DND-41 (cell line): Measurements from ENCODE around the gene ARHGAP22.

Experiments
- ATAC-seq: fragments of 200-7000 bp; cut with Tn5 transposase; 3 replicates; pipeline ENCODE4 v1.9.1; 2021; ENCODE audit warnings: low read depth; ENCODE audit not compliant: insufficient read depth
- DNase-seq: peaks from one replicate; pipeline ENCODE4 v3.0.0-alpha.2; 2020
- H2AFZ ChIP-seq: 2 replicates; pipeline ENCODE4 v1.6.0; 2012; ENCODE audit warnings: low read depth, low read length
- H3K27ac ChIP-seq: 2 replicates; pipeline ENCODE4 v1.5.1; 2012; ENCODE audit warnings: low read length, inconsistent platforms
- H3K27me3 ChIP-seq: fragments of 200-600 bp; sonication (generic); 2 replicates; pipeline ENCODE4 v1.6.0; 2012; ENCODE audit warnings: low read length, mild to moderate bottlenecking, inconsistent platforms; ENCODE audit not compliant: insufficient read depth, poor library complexity
- H3K36me3 ChIP-seq: 2 replicates; pipeline ENCODE4 v1.5.1; 2012; ENCODE audit warnings: low read length, inconsistent platforms; ENCODE audit not compliant: insufficient read depth
- H3K4me1 ChIP-seq: 2 replicates; pipeline ENCODE4 v1.5.1; 2012; ENCODE audit warnings: mild to moderate bottlenecking, low read length; ENCODE audit not compliant: insufficient read depth
- H3K4me2 ChIP-seq: 2 replicates; pipeline ENCODE4 v1.6.0; 2012; ENCODE audit warnings: mild to moderate bottlenecking, moderate library complexity, low read length, inconsistent platforms; ENCODE audit not compliant: insufficient read depth
- H3K4me3 ChIP-seq, 2 experiments: fragments of 200-600 bp in 1 of 2; shearing (Covaris generic) in 1 of 2; 2 replicates each; pipeline ENCODE4 v1.5.1; 2012 to 2016; ENCODE audit warnings: inconsistent platforms in 2 of 2, low read length in 2 of 2, mild to moderate bottlenecking in 2 of 2, low read depth in 1 of 2, moderate library complexity in 1 of 2
- H3K79me2 ChIP-seq: 2 replicates; pipeline ENCODE4 v1.6.0; 2012; ENCODE audit warnings: low read length, inconsistent platforms; ENCODE audit not compliant: insufficient read depth
- H3K9ac ChIP-seq: 2 replicates; pipeline ENCODE4 v1.6.0; 2012; ENCODE audit warnings: low read depth, mild to moderate bottlenecking, inconsistent platforms, low read length, moderate library complexity
- H3K9me3 ChIP-seq: 2 replicates; pipeline ENCODE4 v1.5.1; 2012; ENCODE audit warnings: low read length, moderate library complexity, mild to moderate bottlenecking, inconsistent platforms; ENCODE audit not compliant: insufficient read depth, severe bottlenecking
- H4K20me1 ChIP-seq: 2 replicates; pipeline ENCODE4 v1.6.0; 2012; ENCODE audit warnings: low read length; ENCODE audit not compliant: insufficient read depth
- CTCF ChIP-seq: IDR thresholded peaks from 2 replicates; pipeline ENCODE4 v1.5.1; 2012; ENCODE audit warnings: borderline replicate concordance, low read length, moderate library complexity, mild to moderate bottlenecking; ENCODE audit not compliant: poor library complexity, severe bottlenecking; ENCODE audit errors: extremely low read depth
- EZH2 ChIP-seq: IDR thresholded peaks from 3 replicates; pipeline ENCODE4 v1.6.1; 2012; ENCODE audit warnings: borderline replicate concordance, low read depth, mild to moderate bottlenecking, moderate library complexity, low read length, inconsistent platforms; ENCODE audit not compliant: severe bottlenecking

The ARHGAP22 gene

GRCh38 chr10:48652344-48652743, 47.5 kb upstream of the ARHGAP22 start:
- Histone ChIP-seq H3K9me3 (no peaks in the 10 kb centered on the region), H3K9ac (no peak overlapping the region), H4K20me1 (peaks cover 7% of the 10 kb centered on the region; the same call in 1 of the 2 replicates), H3K4me3 (no peak overlapping the region), H3K4me2 (no peak overlapping the region), H3K4me1 (peaks cover 12% of the 10 kb centered on the region), H3K79me2 (no peaks in the 10 kb centered on the region), H2AFZ (no peak overlapping the region), H3K27me3 (peaks cover 15% of the 10 kb centered on the region), H3K36me3 (no peaks in the 10 kb centered on the region), H3K27ac (no peak overlapping the region)
- no peak for TF ChIP-seq EZH2
- no peak for TF ChIP-seq CTCF
- no peak for DNase-seq
- no peak for ATAC-seq

- Histone ChIP-seq H4K20me1 (peaks cover 7% of the 10 kb centered on the region; the same call in 1 of the 2 replicates), H3K79me2 (no peaks in the 10 kb centered on the region), H3K4me2 (no peak overlapping the region), H3K4me3 (no peak overlapping the region), H3K27me3 (peaks cover 13% of the 10 kb centered on the region), H3K9me3 (no peaks in the 10 kb centered on the region), H2AFZ (no peak overlapping the region), H3K4me1 (peaks cover 11% of the 10 kb centered on the region), H3K36me3 (no peaks in the 10 kb centered on the region), H3K27ac (no peak overlapping the region), H3K9ac (no peak overlapping the region)
- TF ChIP-seq CTCF (no peak), EZH2 (no peak)
- ATAC-seq, result no peak
- no peak for DNase-seq
Measured at GRCh38 chr10:48651839-48652238, 47.0 kb upstream of the ARHGAP22 start.

- Histone ChIP-seq H3K27ac (no peak overlapping the region), H3K9ac (no peak overlapping the region), H3K4me3 (no peak overlapping the region), H3K79me2 (no peaks in the 10 kb centered on the region), H3K36me3 (no peaks in the 10 kb centered on the region), H4K20me1 (peaks cover 7% of the 10 kb centered on the region; the same call in 1 of the 2 replicates), H2AFZ (no peak overlapping the region), H3K4me1 (peaks cover 6% of the 10 kb centered on the region), H3K27me3 (peaks cover 9% of the 10 kb centered on the region), H3K9me3 (no peaks in the 10 kb centered on the region), H3K4me2 (no peak overlapping the region)
- TF ChIP-seq CTCF (no peak), EZH2 (no peak)
- DNase-seq, result no peak
- ATAC-seq, result no peak
Measured at GRCh38 chr10:48651293-48651692, 46.4 kb upstream of the ARHGAP22 start.

- Histone ChIP-seq H3K79me2 (no peaks in the 10 kb centered on the region), H3K9me3 (no peaks in the 10 kb centered on the region), H3K27ac (no peak overlapping the region), H4K20me1 (no peaks in the 10 kb centered on the region), H3K4me3 (no peak overlapping the region), H3K4me2 (no peak overlapping the region), H3K9ac (no peak overlapping the region), H3K27me3 (peaks cover 9% of the 10 kb centered on the region), H3K4me1 (no peaks in the 10 kb centered on the region), H2AFZ (no peak overlapping the region), H3K36me3 (no peaks in the 10 kb centered on the region)
- ATAC-seq, result no peak
- no peak for DNase-seq
- TF ChIP-seq CTCF (no peak), EZH2 (no peak)
Measured at GRCh38 chr10:48649349-48649944, 44.6 kb upstream of the ARHGAP22 start.
